ENCODE results near the gene DOCK3. TPM values are rescaled to one million over a fixed set of nuclear protein-coding genes. Genes with fewer than 3 reads are reported as not detected.

Gene DOCK3
- total RNA-seq, 4 donors from 2014 or later, result 0.33 to 5.3 (median 0.50) TPM

- TF ChIP-seq CTCF (IDR thresholded peaks at IDR 0.05; ENCODE audit: low read depth), result no peak
Measured at GRCh38 chr3:50830451-50830850, 155.7 kb downstream of the DOCK3 start.

DNA sequence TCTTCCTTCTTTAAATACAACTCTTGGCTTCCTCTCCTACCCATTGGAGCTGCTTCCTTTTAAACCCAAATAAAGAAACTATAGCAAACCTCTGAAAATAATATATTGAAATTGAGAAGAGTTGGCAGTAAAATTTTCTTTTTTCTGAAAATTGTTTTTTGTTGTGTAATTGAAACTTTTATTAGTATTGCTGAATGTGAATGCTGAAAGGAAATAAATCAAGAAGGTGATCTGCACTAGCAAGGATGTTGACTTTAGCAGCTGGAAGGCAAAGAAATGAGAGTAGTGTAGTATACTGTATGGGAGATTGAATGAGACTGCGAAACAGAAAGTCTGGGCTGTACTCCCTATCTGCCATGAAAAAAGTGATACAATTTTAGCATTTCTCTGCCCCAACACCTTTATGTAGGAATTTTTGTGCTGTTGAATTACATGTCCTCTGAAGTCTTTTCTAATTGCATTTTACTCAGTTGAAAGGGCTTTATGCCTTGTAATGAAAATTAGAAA, 166.3 kb downstream of the DOCK3 start:
- TF ChIP-seq CTCF (IDR thresholded peaks at IDR 0.05; ENCODE audit: low read depth), result no peak

- no peak for TF ChIP-seq CTCF (IDR thresholded peaks at IDR 0.05; ENCODE audit: low read depth)
Measured at GRCh38 chr3:50848308-50848707, 173.6 kb downstream of the DOCK3 start.

- TF ChIP-seq CTCF (IDR thresholded peaks at IDR 0.05; ENCODE audit: low read depth), result no peak
Measured at GRCh38 chr3:50850639-50851511, 176.1 kb downstream of the DOCK3 start.

GRCh38 chr3:50853936-50854335, 179.2 kb downstream of the DOCK3 start:
- no peak for TF ChIP-seq CTCF (IDR thresholded peaks at IDR 0.05; ENCODE audit: low read depth)

- no peak for TF ChIP-seq CTCF (IDR thresholded peaks at IDR 0.05; ENCODE audit: low read depth)
Measured at GRCh38 chr3:50862221-50862620, 187.5 kb downstream of the DOCK3 start.

DNA sequence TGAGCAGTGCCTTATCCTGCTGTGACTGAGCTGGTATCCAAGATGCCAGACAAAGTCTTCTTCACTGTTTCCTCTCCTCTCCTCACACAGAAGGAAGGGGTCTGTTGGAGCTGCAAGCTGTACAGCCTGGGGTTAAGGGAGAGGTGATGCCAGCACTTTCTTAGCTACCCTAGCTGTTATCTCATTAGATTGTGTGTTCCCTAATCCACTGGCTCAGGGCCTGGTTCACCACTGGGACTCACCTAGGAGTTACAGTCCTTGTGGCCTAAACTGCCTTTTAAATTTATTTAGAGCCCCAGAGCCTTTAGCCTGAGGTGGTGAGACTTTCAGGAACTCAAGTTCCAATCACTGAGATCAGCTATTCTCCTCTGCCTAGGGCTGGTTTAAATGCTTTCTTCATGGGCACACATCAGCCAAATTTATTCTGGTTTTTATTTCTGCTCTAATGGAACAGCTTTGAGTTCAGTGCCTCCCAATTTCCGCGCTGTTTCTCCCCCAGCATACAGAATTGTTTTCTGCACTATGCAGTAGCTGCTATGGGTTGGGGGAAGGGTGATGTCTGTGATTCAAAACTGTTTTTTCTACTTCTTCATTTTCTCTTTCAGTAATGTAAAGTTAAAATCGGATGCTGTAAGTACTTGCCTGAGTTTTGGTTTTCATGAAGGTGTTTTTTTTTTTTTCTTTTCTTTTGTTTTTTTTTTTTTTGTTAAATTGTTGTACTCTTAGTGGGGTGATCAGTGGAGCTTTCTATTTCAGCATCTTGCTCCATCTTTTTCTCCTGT, 198.8 kb downstream of the DOCK3 start:
- TF ChIP-seq CTCF (IDR thresholded peaks at IDR 0.05; ENCODE audit: low read depth), result no peak

All from subcutaneous adipose tissue (tissue), 4 donors.